HG02943 (cell line): Measurements from ENCODE around the gene CLIC3.
"Not testable (repeated sequence)": the region's sequence is repeated elsewhere in the genome, so short reads cannot be mapped to it uniquely, and the experiment has no call there.

ENCODE experiments used
- ATAC-seq: cut with Tn5 transposase; IDR thresholded peaks from one replicate; pipeline ENCODE4 v1.9.1; 2021; ENCODE audit warnings: mild to moderate bottlenecking, low read depth, moderate library complexity; ENCODE audit not compliant: unreplicated experiment

CLIC3 gene

GRCh38 chr9:137006116-137007003, 10.0 kb upstream of the CLIC3 start:
- no peak for ATAC-seq

GRCh38 chr9:137004285-137004684, 7.9 kb upstream of the CLIC3 start:
- not testable (repeated sequence) for ATAC-seq

DNA sequence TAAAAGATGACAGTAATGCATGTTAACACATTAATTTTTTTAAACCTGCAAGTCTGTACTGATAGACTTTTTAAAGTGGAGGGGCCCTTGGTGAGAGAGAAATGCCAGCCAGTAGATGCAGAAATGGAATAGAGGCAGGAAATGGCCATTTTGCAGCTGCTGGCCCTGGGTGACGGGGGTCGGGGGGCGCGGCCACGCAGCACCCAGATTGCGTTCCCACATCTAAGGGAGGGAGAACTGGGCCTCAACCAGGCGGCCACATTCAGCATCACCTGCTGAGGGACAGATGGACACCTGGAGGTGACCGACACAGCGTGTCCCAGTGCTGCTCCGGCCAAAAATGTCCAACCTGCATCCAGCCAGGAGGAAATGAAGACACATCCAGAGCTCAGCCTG, 6.3 kb upstream of the CLIC3 start:
- ATAC-seq, result no peak

DNA sequence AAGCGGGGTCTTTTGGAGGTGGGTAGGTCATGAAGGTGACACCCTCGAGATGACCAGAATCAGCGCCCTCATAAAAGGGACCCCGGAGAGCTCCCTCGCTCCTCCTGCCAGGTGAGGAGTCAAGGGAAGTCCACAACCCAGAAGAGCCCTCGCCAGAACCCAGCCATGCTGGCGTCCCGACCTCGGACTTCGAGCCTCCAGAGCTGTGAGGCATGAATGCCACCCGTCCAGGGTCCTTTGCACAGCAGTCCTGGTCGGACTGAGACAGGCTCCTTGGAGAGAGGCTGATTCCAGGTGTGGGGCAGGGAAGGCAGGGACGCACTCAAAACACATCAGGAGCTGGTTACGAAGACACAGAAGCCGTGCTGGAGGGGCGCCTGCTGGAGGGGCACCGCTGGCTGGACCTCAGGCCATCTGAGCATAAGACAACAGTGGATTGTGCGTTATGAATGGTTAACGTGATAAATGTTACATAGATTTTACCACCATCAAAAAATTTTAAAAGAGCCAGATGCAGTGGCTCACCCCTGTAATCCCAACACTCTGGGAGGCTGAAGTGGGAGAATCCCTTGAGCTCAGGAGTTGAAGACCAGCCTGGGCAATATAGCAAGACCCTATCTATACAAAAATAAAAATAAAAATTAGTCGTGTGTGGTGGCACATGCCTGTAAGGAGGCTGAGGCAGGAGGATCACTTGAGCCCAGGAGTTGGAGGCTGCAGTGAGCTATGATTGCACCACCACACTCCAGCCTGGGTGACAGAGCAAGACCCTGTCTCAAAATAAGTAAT, 5.7 kb upstream of the CLIC3 start:
- ATAC-seq, result no peak

DNA sequence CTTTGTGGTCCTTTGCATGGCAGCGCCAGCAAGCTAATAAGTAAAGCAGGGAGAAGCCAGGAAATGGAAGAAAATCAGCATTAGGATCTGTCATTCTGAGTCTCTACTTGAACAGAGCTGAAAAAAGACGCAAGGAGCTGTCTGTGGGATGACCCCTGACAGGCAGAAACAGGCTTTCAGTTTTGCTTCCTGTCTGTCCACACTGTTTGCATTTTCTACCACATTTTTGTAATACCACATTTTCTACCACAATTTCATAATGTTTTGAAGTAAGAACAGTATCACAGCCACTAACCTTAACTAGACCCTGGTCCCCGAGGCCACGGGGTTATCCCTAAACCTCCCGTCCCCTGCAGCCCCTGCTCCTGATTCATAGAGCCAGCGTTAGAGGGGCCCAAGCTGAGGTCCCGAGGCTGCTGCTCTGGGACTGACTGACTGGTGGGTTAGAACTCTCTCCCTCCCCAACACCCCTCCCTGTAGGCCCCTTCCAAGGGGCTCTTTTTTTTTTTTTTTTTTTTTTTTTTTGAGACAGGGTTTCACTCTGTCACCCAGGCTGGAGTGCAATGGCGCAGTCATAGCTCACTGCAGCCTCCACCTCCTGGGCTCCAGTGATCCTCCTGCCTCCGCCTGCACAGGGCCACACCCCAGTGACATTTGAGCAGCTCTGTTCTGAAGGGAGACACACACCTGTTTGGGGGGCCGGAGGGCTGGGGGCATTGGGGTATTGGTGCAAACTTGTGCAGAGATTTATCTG, 4.0 kb upstream of the CLIC3 start:
- ATAC-seq, result peak; percentile 65

GRCh38 chr9:136997830-136998234, 1.5 kb upstream of the CLIC3 start:
- no peak for ATAC-seq

GRCh38 chr9:136997371-136997770, 1.0 kb upstream of the CLIC3 start:
- ATAC-seq, result no peak

DNA sequence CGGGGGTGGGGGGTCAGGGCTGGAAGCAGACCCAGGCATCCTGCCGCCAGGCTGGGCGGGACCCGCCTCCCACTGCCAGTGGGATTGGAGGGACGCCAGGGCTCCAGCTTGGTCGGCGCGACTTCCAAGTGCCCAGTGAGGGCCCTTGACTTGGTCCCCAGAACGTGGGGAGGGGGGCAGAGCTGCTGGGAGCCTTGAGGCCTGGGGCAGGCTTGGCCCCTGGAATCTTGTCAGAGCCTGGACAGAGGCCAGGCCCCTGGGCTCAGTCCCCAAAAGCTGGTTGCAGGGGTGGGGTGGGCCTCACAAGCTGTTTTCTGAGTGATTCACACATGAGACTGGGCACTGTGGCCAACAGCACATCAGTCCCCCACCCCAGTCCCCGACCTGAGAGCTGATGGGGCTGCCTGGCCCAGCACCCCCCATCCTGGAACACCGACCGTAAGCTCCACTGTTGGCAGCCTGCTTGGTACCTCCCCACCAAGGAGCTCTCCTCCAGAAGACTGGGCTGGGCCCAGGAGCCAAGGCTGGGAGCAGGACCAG, 526 bp downstream of the CLIC3 start:
- no peak for ATAC-seq

GRCh38 chr9:136995362-136995761, 1.0 kb downstream of the CLIC3 start:
- no peak for ATAC-seq

GRCh38 chr9:136994888-136995230, 1.5 kb downstream of the CLIC3 start:
- no peak for ATAC-seq

- ATAC-seq, result no peak
Observed at GRCh38 chr9:136994180-136994887, 2.0 kb downstream of the CLIC3 start.

DNA sequence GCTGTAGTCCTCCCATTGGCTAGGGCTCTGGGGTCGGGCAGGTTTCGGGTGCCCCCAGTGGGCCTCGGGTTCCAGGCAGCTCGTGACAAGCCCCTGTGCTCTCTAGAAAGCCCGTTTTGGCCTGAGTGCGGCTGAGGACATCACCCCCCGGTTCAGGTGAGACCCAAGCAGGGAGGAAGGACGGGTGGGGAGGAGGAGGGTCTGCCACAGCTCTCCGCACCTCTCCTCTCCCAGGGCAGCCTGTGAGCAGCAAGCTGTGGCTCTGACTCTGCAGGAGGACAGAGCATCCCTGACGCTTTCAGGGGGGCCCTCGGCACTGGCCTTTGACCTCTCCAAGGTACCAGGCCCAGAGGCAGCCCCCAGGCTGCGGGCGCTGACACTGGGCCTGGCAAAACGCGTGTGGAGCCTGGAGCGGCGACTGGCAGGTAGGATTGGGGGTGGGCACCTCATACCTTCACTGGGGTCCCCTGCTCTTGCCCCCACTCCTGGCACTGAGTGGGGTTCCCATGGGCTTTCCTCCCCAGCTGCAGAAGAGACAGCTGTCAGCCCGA, 3.5 kb downstream of the CLIC3 start:
- peak; percentile 15 for ATAC-seq

DNA sequence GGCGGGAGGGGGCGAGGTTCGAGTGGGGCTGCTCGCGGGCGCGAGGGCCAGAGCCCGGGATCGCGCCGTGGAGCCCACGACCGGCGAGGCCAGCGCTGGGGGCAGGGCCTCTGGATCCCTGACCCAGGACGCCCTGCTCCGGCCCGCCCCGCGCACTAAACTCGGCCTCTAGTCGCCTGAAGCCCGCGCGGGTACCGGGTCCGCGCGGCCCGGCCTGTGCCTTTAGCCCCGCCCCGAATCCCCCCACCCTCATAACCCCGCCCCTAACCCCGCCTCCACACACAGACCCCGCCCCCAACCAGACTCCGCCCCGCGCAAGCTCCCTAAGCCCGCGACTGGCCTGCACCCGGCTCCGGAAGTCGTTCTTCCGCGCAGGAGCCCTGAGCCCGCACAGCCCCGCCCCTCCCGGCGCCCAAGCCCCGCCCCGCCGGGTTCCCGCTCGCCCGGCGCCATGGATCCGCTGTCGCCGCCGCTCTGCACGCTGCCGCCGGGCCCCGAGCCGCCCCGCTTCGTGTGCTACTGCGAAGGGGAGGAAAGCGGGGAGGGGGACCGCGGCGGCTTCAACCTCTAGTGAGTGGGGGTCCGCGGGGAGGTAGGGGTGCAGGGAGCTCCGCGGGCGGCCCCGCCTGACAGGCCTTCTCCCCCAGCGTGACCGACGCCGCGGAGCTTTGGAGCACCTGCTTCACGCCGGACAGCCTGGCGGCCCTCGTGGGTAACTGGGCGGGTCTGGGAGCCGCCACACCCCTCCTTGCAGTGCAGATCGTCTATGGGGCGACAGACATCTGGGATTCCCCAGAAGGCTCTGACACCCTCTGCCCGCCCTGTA, 4.2 kb downstream of the CLIC3 start, which contains the start of gene PAXX:
Gene PAXX (plus strand): TSS at position 430 of the 826 bp plus-strand sequence. CDS start 22 bp downstream, at position 452.
- ATAC-seq, result peak; percentile 71

GRCh38 chr9:136990242-136990911, 6.0 kb downstream of the CLIC3 start:
- no peak for ATAC-seq

- ATAC-seq, result no peak
Observed at GRCh38 chr9:136988872-136989271, 7.5 kb downstream of the CLIC3 start.

- no peak for ATAC-seq
Observed at GRCh38 chr9:136985853-136986252, 10.5 kb downstream of the CLIC3 start.

DNA sequence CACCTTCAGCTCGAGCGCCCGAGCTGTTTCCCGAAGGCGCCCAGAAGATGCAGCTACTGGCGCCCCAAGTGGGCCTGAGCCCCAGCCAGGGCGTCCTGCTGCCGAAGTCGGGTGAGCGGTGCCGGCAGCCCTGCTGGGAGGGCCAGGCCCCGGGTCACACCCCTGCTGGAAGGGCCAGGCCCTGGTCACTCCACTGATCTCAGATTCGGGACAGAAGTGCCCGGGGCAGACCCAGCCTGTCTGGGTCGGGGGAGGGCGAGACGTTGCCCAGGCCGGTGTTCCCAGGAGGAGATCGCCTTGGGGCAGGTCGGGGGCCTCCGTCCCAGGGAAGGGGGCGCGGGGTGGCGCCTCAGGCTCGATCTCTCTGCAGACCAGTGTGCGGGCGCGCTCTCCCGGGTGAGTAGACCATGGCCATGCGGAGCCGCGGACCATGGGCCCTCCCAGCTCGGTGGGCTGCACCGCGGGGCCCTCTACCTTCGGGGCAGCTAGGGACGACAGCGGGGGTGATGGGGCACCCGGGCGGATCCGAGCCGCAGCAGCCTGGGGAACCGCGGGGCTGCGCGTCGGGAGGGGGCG, 11.3 kb downstream of the CLIC3 start:
- ATAC-seq, result no peak

DNA sequence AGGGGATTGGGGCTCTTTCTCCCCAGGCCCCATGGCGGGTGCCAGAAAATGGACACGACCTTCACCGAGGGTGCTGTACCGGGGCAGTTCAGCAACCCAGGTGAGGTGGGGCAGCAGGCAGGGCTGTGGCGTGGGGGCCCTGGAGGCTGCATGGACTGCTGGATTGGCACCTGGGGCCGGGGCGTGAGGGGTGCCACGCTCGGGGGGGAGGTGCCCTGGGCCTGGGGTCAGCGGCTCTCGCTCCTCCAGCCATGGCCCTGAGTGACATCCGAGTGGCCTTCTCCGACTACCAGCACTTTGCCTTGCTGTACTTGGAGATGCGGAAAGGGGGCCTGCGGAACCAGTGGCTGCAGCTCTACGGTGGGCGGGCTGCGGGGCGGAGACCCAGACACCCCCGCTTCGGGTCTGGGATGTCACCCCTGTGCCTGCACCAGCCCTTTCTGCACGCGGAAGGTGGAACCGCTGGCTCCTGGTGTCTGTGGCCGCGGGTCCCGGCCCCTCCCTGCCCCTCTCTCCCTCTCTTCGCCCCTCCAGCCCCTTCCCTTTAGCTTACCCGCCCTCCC, 11.8 kb downstream of the CLIC3 start:
- ATAC-seq, result no peak
